ENCODE results near the gene ATP2B3.

The ATP2B3 gene

DNA sequence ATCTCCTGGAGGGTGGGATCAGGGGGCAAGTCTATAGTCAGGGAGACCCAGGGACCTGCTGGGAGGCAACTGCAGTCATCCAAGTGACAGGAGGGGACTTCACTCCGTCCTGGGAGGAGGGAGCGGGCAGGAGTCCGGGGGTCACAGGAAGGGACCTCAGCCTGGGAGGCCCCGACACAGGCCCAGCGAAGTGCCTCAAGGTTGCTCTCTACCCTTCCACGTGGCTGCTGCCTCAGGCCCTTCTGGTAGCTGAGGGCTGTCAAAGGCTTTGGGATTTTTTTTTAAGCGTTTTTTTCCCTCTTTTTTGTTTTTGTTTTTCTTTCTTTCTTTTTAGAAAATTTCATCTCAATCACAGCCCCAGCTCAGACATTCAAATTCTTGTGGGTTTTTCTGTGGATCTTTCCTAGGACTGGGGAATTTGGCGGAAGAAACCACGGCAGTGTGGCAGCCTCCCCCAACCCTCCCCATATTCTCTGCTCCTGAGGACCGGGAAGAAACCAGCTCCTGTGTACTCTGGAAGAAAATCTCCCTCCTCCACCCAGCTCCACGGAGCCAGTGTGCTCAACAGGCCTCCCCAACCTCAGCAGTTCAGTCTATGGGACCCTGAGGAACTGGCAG is 45.7 kb upstream of the ATP2B3 start:
- no peaks in the 10 kb centered on the region for H3K9me3 ChIP-seq
- no peaks in the 10 kb centered on the region for H3K27me3 ChIP-seq
- H3K4me1 ChIP-seq = peaks cover 0 to 66% (median 30%) of the 10 kb centered on the region in 4 donors
- H3K4me3 ChIP-seq = no peak overlapping the region
- intact Hi-C loops (cut with DNase I; ENCODE audit: low total_unique reads) = loop anchor here (5.0 kb wide), 1 partner anchor 36 kb away; no protein-coding TSS in a partner anchor
- no peaks in the 10 kb centered on the region for H3K36me3 ChIP-seq
- TF ChIP-seq, protein P1, sequence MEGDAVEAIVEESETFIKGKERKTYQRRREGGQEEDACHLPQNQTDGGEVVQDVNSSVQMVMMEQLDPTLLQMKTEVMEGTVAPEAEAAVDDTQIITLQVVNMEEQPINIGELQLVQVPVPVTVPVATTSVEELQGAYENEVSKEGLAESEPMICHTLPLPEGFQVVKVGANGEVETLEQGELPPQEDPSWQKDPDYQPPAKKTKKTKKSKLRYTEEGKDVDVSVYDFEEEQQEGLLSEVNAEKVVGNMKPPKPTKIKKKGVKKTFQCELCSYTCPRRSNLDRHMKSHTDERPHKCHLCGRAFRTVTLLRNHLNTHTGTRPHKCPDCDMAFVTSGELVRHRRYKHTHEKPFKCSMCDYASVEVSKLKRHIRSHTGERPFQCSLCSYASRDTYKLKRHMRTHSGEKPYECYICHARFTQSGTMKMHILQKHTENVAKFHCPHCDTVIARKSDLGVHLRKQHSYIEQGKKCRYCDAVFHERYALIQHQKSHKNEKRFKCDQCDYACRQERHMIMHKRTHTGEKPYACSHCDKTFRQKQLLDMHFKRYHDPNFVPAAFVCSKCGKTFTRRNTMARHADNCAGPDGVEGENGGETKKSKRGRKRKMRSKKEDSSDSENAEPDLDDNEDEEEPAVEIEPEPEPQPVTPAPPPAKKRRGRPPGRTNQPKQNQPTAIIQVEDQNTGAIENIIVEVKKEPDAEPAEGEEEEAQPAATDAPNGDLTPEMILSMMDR (IDR thresholded peaks at IDR 0.05) = no peak
- no peak for DNase-seq
- peak overlapping the region; percentile 53 to 80 for H3K27ac ChIP-seq

DNA sequence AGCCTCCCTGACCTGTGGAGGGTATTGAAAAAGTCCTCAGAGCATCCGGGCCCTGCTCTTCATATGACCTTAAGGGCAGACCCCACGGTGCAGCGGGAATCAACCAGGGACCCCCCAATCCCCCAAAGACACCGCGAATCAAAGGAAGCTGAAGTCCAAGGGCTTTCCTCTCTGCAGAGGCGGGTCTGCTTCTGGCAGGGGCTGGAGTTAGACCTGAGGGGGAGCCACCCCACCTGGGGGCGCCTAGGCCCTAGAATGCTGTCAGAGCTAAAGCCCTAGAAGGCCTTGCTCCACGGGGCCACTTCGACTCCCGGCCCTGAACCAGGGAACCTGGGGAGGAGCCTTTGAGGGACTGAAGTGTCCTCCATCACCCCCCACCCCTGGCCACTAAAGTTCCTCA is 44.3 kb upstream of the ATP2B3 start:
- DNase-seq = no peak
- peaks cover 0 to 80% (median 42%) of the 10 kb centered on the region in 4 donors for H3K4me1 ChIP-seq
- TF ChIP-seq, protein P1 (IDR thresholded peaks at IDR 0.05) = no peak
- intact Hi-C loops (cut with DNase I; ENCODE audit: low total_unique reads) = loop anchor here (5.0 kb wide), 1 partner anchor 34 kb away; no protein-coding TSS in a partner anchor
- no peaks in the 10 kb centered on the region for H3K9me3 ChIP-seq
- no peaks in the 10 kb centered on the region for H3K27me3 ChIP-seq
- H3K36me3 ChIP-seq = no peaks in the 10 kb centered on the region
- no peak overlapping the region for H3K4me3 ChIP-seq
- H3K27ac ChIP-seq = peak overlapping the region; percentile 53 to 80

DNA sequence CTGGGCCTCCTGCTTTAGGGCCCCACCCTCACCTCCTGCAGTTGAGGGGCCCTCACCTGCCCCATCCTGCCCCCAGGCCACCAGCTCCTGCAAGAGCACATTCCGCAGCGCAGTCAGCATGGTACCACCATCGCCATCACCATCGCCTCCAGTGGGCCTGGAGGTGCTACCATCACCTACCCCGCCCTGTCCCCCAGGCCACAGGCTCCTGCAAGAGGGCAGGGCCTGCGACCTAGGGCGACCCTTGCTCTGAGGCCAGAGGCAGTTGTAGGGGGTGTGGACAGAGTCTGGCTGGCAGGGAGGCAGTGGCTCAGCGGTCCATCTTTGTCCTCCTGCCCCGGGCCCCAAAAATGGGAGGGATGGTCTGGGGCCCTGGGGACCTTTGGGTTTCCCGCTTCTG is 43.2 kb upstream of the ATP2B3 start:
- TF ChIP-seq, protein P1 (IDR thresholded peaks at IDR 0.05) = no peak
- no peak for DNase-seq
- intact Hi-C loops (cut with DNase I; ENCODE audit: low total_unique reads) = loop anchor here (5.0 kb wide), 1 partner anchor 33 kb away; no protein-coding TSS in a partner anchor

DNA sequence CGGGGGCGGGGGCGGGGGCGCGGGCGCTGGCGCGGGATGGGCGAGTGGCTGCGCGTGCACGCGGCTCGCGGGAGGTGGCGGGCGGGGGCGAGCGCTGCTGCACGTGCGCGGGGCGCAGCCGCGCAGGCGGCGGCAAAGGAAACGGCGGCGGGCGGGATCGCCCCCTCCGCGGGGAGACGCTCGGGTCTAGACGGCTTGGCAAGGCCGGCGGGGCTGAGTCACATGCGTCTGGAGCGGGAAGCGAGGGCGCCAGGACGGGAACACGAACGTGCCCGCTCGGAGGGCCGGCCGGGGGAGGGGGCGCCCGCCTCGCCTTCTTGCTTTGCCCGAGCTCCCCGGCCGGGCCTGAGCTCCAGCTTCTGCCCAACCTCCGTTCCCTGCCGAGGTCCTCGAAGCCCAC is 42.7 kb upstream of the ATP2B3 start:
- Histone ChIP-seq H3K27ac (peak overlapping the region; percentile 82 to 86), H3K9me3 (no peaks in the 10 kb centered on the region), H3K4me3 (peak overlapping the region; percentile 31 to 45), H3K27me3 (no peaks in the 10 kb centered on the region), H3K36me3 (no peaks in the 10 kb centered on the region), H3K4me1 (peaks cover 0 to 76% (median 36%) of the 10 kb centered on the region in 4 donors)
- DNase-seq = peak; percentile 74 to 91
- intact Hi-C loops (cut with DNase I; ENCODE audit: low total_unique reads) = loop anchor here (5.0 kb wide), 1 partner anchor 33 kb away; no protein-coding TSS in a partner anchor
- TF ChIP-seq, protein P1 (IDR thresholded peaks at IDR 0.05) = no peak

More for the DNA sequence above, 43.2 kb upstream of the ATP2B3 start:
- no peaks in the 10 kb centered on the region for H3K27me3 ChIP-seq
- H3K36me3 ChIP-seq = no peaks in the 10 kb centered on the region
- no peaks in the 10 kb centered on the region for H3K9me3 ChIP-seq
- peak overlapping the region; percentile 53 to 80 for H3K27ac ChIP-seq
- peak overlapping the region; percentile 31 to 45 for H3K4me3 ChIP-seq
- H3K4me1 ChIP-seq = peaks cover 0 to 81% (median 40%) of the 10 kb centered on the region in 4 donors

DNA sequence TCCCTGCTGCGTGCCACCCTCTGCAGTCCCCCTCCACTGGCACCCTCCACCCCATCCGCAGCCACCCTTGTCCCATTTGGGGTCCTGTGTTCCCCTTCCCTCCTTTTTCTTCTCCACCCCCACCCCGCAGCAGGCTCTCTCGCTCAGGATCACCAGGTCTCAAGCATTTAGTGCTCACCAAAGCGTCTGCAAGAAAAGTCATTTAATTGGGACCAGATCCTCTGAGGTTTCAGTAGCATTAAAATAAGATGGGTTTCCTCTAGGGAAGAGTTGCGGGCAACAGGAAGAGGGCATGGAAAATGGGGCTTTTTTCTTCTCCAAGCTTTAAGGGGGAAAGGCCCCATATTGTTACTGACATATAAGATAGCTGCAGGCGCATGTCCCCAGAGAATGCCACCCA is 42.2 kb upstream of the ATP2B3 start:
- Histone ChIP-seq H3K27me3 (no peaks in the 10 kb centered on the region), H3K4me3 (peak overlapping the region; percentile 31 to 45), H3K27ac (peak overlapping the region; percentile 82 to 86), H3K4me1 (peaks cover 0 to 72% (median 36%) of the 10 kb centered on the region in 4 donors), H3K36me3 (no peaks in the 10 kb centered on the region), H3K9me3 (no peaks in the 10 kb centered on the region)
- no peak for DNase-seq
- TF ChIP-seq, protein P1 (IDR thresholded peaks at IDR 0.05) = no peak
- intact Hi-C loops (cut with DNase I; ENCODE audit: low total_unique reads) = no loop called here

Data from tibial artery (tissue), 4 donors.